WTC11 (cell line): ENCODE results near the gene LATS2. TPM values are rescaled to one million over a fixed set of nuclear protein-coding genes. Genes with fewer than 3 reads are reported as not detected.
A peak's percentile ranks its signal among the peaks of the same experiment; 100 is the strongest.
"Not testable (repeated sequence)": the region's sequence is repeated elsewhere in the genome, so short reads cannot be mapped to it uniquely, and the experiment has no call there.

ENCODE experiments used
- ATAC-seq: fragments of 200-7000 bp; cut with Tn5 transposase; 2 replicates; pipeline ENCODE4 v1.10.0; 2021; ENCODE audit warnings: mild to moderate bottlenecking, moderate library complexity
- CTCF ChIA-PET: fragments of 300-600 bp; sonication (Branson Sonifier 250); formaldehyde crosslinking; loops from one replicate; lab custom pipeline; 2021; ENCODE audit warnings: antibody characterized with exemption; lab: Charles Lee
- POLR2A ChIA-PET: fragments of 350-600 bp; sonication (Branson Sonifier 250); formaldehyde crosslinking; loops from one replicate; lab custom pipeline; 2021; ENCODE audit warnings: antibody characterized with exemption; lab: Charles Lee
- DNase-seq: peaks from one replicate; pipeline ENCODE4 v3.0.0; 2021; ENCODE audit warnings: low spot score
- H3K27ac Mint-ChIP-seq: 2 replicates; pipeline ENCODE4 v1.8.0; 2021; ENCODE audit warnings: mixed read lengths
- H3K27me3 Mint-ChIP-seq: 2 replicates; pipeline ENCODE4 v1.8.0; 2021; ENCODE audit warnings: low read depth, mild to moderate bottlenecking, moderate library complexity, mixed read lengths
- H3K36me3 Mint-ChIP-seq: 2 replicates; pipeline ENCODE4 v1.8.0; 2021; ENCODE audit warnings: mixed read lengths
- H3K4me1 Mint-ChIP-seq: 2 replicates; pipeline ENCODE4 v1.8.0; 2022; ENCODE audit warnings: mixed read lengths
- H3K4me3 Mint-ChIP-seq: 2 replicates; pipeline ENCODE4 v1.8.0; 2021; ENCODE audit warnings: mild to moderate bottlenecking, moderate library complexity, mixed read lengths
- H3K9me3 Mint-ChIP-seq: 2 replicates; pipeline ENCODE4 v1.8.0; 2021; ENCODE audit warnings: mixed read lengths
- ATF1 ChIP-seq: sonication (generic); formaldehyde crosslinking; IDR thresholded peaks from 2 replicates; pipeline ENCODE4 v1.8.1; 2023; ENCODE audit warnings: mild to moderate bottlenecking, moderate library complexity, missing genetic modification reagents
- EMX1 ChIP-seq: fragments of 250-450 bp; sonication (Bioruptor Pico); IDR thresholded peaks from 2 replicates; pipeline ENCODE4 v1.8.0; 2021; ENCODE audit warnings: mild to moderate bottlenecking
- FOXJ3 ChIP-seq: sonication (generic); formaldehyde crosslinking; IDR thresholded peaks from 2 replicates; pipeline ENCODE4 v1.9.0; 2021; ENCODE audit warnings: missing genetic modification reagents, mild to moderate bottlenecking, borderline replicate concordance
- GABPB1 ChIP-seq: sonication (generic); formaldehyde crosslinking; IDR thresholded peaks from 2 replicates; pipeline ENCODE4 v1.8.1; 2023; ENCODE audit warnings: mild to moderate bottlenecking, missing genetic modification reagents
- GRHL2 ChIP-seq: fragments of 250-450 bp; sonication (Bioruptor Pico); IDR thresholded peaks from 2 replicates; pipeline ENCODE4 v1.8.0; 2022; ENCODE audit warnings: mild to moderate bottlenecking, moderate library complexity; ENCODE audit not compliant: insufficient replicate concordance, severe bottlenecking
- JUN ChIP-seq: sonication (generic); formaldehyde crosslinking; IDR thresholded peaks from 2 replicates; pipeline ENCODE4 v1.8.0; 2023; ENCODE audit warnings: mild to moderate bottlenecking, missing genetic modification reagents
- MYBL2 ChIP-seq: sonication (generic); formaldehyde crosslinking; IDR thresholded peaks from 2 replicates; pipeline ENCODE4 v1.8.1; 2023; ENCODE audit warnings: mild to moderate bottlenecking, moderate library complexity, missing genetic modification reagents
- SOX15 ChIP-seq: fragments of 250-450 bp; sonication (Bioruptor Pico); IDR thresholded peaks from 2 replicates; pipeline ENCODE4 v1.9.0; 2021; ENCODE audit warnings: mild to moderate bottlenecking
- TCF7 ChIP-seq: sonication (generic); formaldehyde crosslinking; IDR thresholded peaks from 2 replicates; pipeline ENCODE4 v1.8.0; 2022; ENCODE audit warnings: mild to moderate bottlenecking, low read depth, missing genetic modification reagents, moderate library complexity
- TEAD4 ChIP-seq: sonication (generic); formaldehyde crosslinking; IDR thresholded peaks from 2 replicates; pipeline ENCODE4 v1.8.0; 2022; ENCODE audit warnings: mild to moderate bottlenecking, missing genetic modification reagents
- ZNF232 ChIP-seq: sonication (generic); formaldehyde crosslinking; IDR thresholded peaks from 2 replicates; pipeline ENCODE4 v1.8.0; 2022; ENCODE audit warnings: mild to moderate bottlenecking, missing genetic modification reagents
- ZNF263 ChIP-seq: sonication (generic); formaldehyde crosslinking; IDR thresholded peaks from 2 replicates; pipeline ENCODE4 v1.8.1; 2022; ENCODE audit warnings: low read depth, mild to moderate bottlenecking, moderate library complexity, missing genetic modification reagents
- ZNF317 ChIP-seq: sonication (generic); formaldehyde crosslinking; IDR thresholded peaks from 2 replicates; pipeline ENCODE4 v1.8.1; 2023; ENCODE audit warnings: low read depth, mild to moderate bottlenecking, moderate library complexity, missing genetic modification reagents, borderline replicate concordance
- ZNF396 ChIP-seq: fragments of 250-450 bp; sonication (Bioruptor Pico); IDR thresholded peaks from 2 replicates; pipeline ENCODE4 v1.8.0; 2021; ENCODE audit warnings: mild to moderate bottlenecking, moderate library complexity, borderline replicate concordance
- ZNF423 ChIP-seq: fragments of 250-450 bp; sonication (Bioruptor Pico); IDR thresholded peaks from 2 replicates; pipeline ENCODE4 v2.1.2; 2022; ENCODE audit warnings: mild to moderate bottlenecking, moderate library complexity
- total RNA-seq: library from RNA; stranded (reverse); gene quantifications from 3 replicates; pipeline ENCODE4 v1.2.3, GENCODE V29; 2021
- TF ChIP-seq, protein P1 (sequence below): sonication (generic); formaldehyde crosslinking; IDR thresholded peaks from 2 replicates; pipeline ENCODE4 v1.8.1; 2023; ENCODE audit warnings: mild to moderate bottlenecking, missing genetic modification reagents
- TF ChIP-seq, protein P2 (sequence below): fragments of 250-450 bp; sonication (Bioruptor Pico); conservative IDR thresholded peaks from 2 replicates; pipeline ENCODE4 v1.9.0; 2021; ENCODE audit warnings: mild to moderate bottlenecking
- TF ChIP-seq, protein P3 (sequence below): fragments of 250-450 bp; sonication (Bioruptor Pico); IDR thresholded peaks from 2 replicates; pipeline ENCODE4 v1.9.0; 2021; ENCODE audit warnings: moderate library complexity, mild to moderate bottlenecking, inconsistent platforms, borderline replicate concordance
- TF ChIP-seq, protein P4 (sequence below): sonication (generic); formaldehyde crosslinking; IDR thresholded peaks from 2 replicates; pipeline ENCODE4 v1.8.1; 2022; ENCODE audit warnings: low read depth, mild to moderate bottlenecking, moderate library complexity, missing genetic modification reagents, borderline replicate concordance
- TF ChIP-seq, protein P5 (sequence below): sonication (generic); formaldehyde crosslinking; IDR thresholded peaks from 2 replicates; pipeline ENCODE4 v1.8.1; 2023; ENCODE audit warnings: mild to moderate bottlenecking, missing genetic modification reagents, borderline replicate concordance

Gene LATS2
- total RNA-seq, 1 experiment from 2014 or later: 28.9 TPM

DNA sequence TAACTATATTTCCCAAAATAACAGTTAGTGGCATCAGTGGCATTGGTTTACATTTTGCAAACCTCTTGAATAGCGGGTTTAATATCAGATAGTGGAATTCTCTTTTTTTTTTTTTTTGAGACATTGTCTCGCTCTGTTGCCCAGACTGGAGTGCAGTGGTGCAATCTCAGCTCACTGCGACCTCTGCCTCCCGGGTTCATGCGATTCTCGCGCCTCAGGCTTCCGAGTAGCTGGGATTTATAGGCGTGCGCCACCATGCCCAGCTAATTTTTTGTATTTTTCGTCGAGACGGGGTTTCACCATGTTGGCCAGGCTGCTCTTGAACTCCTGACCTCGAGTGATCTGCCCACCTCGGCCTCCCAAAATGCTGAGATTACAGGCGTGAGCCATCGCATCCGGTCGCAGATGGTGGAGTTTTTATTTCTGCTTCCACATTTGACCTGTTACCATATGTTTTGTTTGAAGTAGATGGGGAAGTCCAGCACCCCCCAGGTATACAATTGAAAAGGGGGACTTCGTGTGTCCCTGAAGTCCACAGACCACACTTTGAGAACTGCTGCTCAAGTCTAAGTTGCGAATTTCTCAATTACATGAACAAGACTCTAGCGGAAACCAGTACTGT, 118.3 kb downstream of the LATS2 start (continued):
- TF ChIP-seq, protein P1, sequence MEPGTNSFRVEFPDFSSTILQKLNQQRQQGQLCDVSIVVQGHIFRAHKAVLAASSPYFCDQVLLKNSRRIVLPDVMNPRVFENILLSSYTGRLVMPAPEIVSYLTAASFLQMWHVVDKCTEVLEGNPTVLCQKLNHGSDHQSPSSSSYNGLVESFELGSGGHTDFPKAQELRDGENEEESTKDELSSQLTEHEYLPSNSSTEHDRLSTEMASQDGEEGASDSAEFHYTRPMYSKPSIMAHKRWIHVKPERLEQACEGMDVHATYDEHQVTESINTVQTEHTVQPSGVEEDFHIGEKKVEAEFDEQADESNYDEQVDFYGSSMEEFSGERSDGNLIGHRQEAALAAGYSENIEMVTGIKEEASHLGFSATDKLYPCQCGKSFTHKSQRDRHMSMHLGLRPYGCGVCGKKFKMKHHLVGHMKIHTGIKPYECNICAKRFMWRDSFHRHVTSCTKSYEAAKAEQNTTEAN (CRISPR knock-in tag): no peak
- TF ChIP-seq ZNF396 (CRISPR knock-in tag): no peak

DNA sequence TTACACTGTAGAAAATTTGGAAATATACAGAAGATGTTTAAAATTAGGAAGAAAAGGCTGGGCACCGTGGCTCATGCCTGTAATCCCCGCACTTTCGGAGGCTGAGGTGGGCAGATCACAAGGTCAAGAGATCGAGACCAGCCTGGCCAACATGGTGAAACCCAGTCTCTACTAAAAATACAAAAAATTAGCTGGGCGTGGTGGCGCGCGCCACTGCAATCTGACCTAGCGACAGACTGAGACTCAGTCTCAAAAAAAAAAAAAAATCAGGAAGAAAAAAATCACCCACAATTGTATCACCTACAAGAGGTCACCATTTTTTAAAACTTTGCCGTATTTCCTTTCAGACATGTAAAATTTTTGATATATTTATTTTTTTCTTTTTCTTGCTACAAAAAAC, 120.9 kb downstream of the LATS2 start:
- H3K27ac Mint-ChIP-seq, H3K9me3 Mint-ChIP-seq, ATAC-seq, H3K36me3 Mint-ChIP-seq, POLR2A ChIA-PET, H3K4me3 Mint-ChIP-seq, DNase-seq, CTCF ChIA-PET: not testable (repeated sequence)
- H3K27me3 Mint-ChIP-seq: peaks cover 15% of the 10 kb centered on the region
- peaks cover 20% of the 10 kb centered on the region for H3K4me1 Mint-ChIP-seq

DNA sequence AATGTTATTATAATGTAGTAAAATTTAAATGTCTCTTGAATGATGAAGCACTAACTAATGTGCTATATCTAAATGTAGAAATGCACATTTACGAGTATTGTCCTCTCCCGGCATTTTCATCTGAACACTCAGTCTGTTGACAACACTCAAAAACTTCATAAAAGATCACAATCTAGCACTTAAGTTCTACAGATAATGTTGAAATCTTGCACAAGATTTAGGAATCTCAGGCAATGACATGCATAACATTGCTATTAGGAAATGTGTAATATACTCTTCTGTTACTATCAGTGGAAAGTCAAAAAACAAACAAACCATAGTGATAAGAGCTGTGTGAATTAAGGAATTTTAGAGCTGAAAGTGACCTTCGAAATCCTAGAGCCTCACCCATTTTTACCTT, 121.3 kb downstream of the LATS2 start:
- CTCF ChIA-PET: interaction anchor here (2.4 kb wide), 1 partner anchor 15 kb away, joined by 18 read pairs; no protein-coding TSS in a partner anchor
- DNase-seq: no peak
- H3K4me3 Mint-ChIP-seq: no peak overlapping the region
- no peak for TF ChIP-seq MYBL2 (CRISPR knock-in tag)
- no peak for TF ChIP-seq ZNF317 (CRISPR knock-in tag)
- TF ChIP-seq GABPB1 (CRISPR knock-in tag): 0 out of 2 replicates have a peak, but pooled peaks have one; percentile 36
- TF ChIP-seq, protein P2, sequence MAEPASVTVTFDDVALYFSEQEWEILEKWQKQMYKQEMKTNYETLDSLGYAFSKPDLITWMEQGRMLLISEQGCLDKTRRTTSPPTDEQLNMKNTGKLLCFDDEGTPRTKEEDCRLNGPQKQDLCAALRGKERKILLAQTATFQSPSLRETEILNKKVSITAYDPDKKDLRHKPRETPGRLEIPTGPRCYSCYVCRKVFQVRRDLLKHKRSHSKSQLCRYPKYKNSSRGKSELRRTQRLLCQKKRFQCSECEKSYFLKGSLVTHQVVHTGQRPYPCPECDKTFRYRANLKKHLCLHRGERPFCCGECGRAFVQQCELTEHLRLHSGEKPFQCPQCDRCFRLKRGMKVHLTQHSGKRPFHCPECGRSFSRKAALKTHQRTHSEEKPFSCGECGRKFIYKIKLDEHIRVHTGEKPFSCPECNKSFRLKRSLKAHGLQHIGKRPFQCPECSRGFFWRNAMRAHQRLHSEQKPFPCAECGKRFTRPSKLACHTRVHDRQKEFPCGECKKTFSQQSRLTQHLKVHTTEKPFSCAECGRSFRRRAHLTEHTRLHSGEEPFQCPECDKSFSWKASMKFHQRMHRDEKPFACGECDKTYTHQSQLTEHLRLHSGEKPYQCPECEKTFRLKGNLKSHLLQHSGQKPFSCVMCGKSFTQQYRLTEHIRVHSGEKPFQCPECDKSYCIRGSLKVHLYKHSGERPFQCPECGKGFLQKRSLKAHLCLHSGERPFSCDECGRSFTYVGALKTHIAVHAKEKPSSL: no peak
- TF ChIP-seq, all 79 proteins: peak for 1
- peaks cover 20% of the 10 kb centered on the region for H3K4me1 Mint-ChIP-seq
- H3K27me3 Mint-ChIP-seq: peaks cover 11% of the 10 kb centered on the region
- peak overlapping the region; percentile 37; the same call in 1 of the 2 replicates for H3K27ac Mint-ChIP-seq
- no peak for ATAC-seq
- POLR2A ChIA-PET: no interaction called here
- no peaks in the 10 kb centered on the region for H3K36me3 Mint-ChIP-seq
- no peaks in the 10 kb centered on the region for H3K9me3 Mint-ChIP-seq

DNA sequence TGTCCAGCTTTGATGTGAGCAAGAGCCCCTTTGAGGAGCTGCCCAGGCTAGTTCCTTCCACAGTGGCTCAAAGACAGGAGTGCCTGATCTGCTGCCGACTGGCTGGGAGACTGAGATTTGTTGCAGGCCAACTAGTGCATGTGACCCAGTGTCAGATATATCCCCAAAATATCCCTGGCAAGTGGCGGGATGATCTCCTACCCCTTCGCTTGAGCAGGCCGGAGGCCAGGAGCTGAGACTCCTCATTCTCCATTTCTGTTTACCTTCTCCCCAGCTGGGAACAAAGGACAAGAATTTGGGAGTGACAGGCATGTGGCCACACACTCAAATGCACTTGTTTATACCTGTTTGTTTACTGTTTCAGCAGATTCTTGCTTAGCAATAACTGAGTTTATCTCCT, 121.7 kb downstream of the LATS2 start:
- Mint-ChIP-seq H3K27me3 (peaks cover 6% of the 10 kb centered on the region), H3K4me3 (no peak overlapping the region), H3K27ac (no peak overlapping the region), H3K4me1 (peaks cover 20% of the 10 kb centered on the region), H3K9me3 (no peaks in the 10 kb centered on the region), H3K36me3 (no peaks in the 10 kb centered on the region)
- DNase-seq: no peak
- no peak; the same call in 1 of the 2 replicates for ATAC-seq
- ChIA-PET CTCF (interaction anchor here (2.4 kb wide), 1 partner anchor 15 kb away, joined by 18 read pairs; no protein-coding TSS in a partner anchor), POLR2A (no interaction called here)
- TF ChIP-seq MYBL2 (CRISPR knock-in tag) (no peak), GABPB1 (CRISPR knock-in tag) (no peak), TEAD4 (no peak), ZNF396 (CRISPR knock-in tag) (no peak), FOXJ3 (CRISPR knock-in tag) (no peak), EMX1 (CRISPR knock-in tag) (no peak), ZNF232 (CRISPR knock-in tag) (no peak), SOX15 (CRISPR knock-in tag) (no peak), JUN (CRISPR knock-in tag) (no peak), GRHL2 (CRISPR knock-in tag) (no peak), ZNF423 (CRISPR knock-in tag) (no peak), ATF1 (CRISPR knock-in tag) (no peak), ZNF263 (CRISPR knock-in tag) (no peak), TCF7 (CRISPR knock-in tag) (no peak)
- TF ChIP-seq, protein P3, sequence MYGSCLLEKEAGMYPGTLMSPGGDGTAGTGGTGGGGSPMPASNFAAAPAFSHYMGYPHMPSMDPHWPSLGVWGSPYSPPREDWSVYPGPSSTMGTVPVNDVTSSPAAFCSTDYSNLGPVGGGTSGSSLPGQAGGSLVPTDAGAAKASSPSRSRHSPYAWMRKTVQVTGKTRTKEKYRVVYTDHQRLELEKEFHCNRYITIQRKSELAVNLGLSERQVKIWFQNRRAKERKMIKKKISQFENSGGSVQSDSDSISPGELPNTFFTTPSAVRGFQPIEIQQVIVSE (CRISPR knock-in tag): no peak
- TF ChIP-seq, protein P4, sequence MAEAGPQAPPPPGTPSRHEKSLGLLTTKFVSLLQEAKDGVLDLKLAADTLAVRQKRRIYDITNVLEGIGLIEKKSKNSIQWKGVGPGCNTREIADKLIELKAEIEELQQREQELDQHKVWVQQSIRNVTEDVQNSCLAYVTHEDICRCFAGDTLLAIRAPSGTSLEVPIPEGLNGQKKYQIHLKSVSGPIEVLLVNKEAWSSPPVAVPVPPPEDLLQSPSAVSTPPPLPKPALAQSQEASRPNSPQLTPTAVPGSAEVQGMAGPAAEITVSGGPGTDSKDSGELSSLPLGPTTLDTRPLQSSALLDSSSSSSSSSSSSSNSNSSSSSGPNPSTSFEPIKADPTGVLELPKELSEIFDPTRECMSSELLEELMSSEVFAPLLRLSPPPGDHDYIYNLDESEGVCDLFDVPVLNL (CRISPR knock-in tag): no peak
- TF ChIP-seq, protein P5, sequence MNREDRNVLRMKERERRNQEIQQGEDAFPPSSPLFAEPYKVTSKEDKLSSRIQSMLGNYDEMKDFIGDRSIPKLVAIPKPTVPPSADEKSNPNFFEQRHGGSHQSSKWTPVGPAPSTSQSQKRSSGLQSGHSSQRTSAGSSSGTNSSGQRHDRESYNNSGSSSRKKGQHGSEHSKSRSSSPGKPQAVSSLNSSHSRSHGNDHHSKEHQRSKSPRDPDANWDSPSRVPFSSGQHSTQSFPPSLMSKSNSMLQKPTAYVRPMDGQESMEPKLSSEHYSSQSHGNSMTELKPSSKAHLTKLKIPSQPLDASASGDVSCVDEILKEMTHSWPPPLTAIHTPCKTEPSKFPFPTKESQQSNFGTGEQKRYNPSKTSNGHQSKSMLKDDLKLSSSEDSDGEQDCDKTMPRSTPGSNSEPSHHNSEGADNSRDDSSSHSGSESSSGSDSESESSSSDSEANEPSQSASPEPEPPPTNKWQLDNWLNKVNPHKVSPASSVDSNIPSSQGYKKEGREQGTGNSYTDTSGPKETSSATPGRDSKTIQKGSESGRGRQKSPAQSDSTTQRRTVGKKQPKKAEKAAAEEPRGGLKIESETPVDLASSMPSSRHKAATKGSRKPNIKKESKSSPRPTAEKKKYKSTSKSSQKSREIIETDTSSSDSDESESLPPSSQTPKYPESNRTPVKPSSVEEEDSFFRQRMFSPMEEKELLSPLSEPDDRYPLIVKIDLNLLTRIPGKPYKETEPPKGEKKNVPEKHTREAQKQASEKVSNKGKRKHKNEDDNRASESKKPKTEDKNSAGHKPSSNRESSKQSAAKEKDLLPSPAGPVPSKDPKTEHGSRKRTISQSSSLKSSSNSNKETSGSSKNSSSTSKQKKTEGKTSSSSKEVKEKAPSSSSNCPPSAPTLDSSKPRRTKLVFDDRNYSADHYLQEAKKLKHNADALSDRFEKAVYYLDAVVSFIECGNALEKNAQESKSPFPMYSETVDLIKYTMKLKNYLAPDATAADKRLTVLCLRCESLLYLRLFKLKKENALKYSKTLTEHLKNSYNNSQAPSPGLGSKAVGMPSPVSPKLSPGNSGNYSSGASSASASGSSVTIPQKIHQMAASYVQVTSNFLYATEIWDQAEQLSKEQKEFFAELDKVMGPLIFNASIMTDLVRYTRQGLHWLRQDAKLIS (CRISPR knock-in tag): no peak
